Measurements from ENCODE around the gene PDE11A.

GRCh38 chr2:177828557-177828956 lies 244.0 kb downstream of the PDE11A start:
- TF ChIP-seq POLR2A (IDR thresholded peaks at IDR 0.05; ENCODE audit: low read length) (no peak), GATA1 (IDR thresholded peaks at IDR 0.05; ENCODE audit: low read depth, low read length) (no peak)
